HG03103 (cell line): Measurements from ENCODE around the gene ELK4.
A peak's percentile ranks its signal among the peaks of the same experiment; 100 is the strongest.
"Not testable (repeated sequence)": the region's sequence is repeated elsewhere in the genome, so short reads cannot be mapped to it uniquely, and the experiment has no call there.

ENCODE experiments used
- ATAC-seq: cut with Tn5 transposase; IDR thresholded peaks from one replicate; pipeline ENCODE4 v1.9.1; 2021; ENCODE audit warnings: low read depth; ENCODE audit not compliant: unreplicated experiment

Gene ELK4

DNA sequence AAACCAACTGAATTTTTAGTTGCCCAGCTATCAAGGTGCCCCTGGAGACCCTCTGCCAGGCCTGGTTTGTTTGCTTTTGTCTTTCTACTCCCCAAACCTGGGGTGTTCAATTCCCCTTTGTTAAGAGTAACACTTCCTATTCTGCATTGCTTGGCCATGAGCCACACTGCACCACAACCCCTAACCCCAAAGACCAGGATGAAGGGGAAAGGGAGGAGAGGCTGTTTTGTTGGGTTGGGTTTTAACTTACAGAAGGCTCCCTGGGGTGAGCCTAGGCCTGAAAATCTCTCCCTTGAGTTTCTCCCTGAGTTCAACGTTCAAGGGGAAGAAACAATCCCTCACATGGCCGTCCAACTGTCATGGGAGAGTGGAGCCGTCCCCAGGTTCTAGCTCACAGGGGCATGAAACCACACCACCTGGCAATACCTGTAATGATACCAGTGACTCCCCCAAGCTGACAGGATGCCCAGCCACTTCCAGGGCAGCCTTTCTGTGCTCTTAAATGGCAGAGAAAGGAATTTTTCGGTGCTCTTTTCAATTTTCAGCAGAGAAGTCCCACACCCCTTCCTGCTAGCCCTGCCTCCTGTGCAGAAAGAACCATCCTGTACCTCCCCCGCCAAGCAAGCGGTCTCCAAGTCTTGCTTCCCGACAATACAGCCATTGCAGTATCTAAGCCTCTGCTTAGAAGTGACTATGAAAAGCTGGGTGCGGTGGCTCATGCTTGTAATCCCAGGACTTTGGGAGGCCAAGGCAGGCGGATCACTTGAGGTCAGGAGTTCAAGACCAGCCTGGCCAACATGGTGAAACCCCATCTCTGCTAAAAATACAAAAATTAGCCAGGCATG is 33.6 kb upstream of the ELK4 start:
- ATAC-seq = no peak

DNA sequence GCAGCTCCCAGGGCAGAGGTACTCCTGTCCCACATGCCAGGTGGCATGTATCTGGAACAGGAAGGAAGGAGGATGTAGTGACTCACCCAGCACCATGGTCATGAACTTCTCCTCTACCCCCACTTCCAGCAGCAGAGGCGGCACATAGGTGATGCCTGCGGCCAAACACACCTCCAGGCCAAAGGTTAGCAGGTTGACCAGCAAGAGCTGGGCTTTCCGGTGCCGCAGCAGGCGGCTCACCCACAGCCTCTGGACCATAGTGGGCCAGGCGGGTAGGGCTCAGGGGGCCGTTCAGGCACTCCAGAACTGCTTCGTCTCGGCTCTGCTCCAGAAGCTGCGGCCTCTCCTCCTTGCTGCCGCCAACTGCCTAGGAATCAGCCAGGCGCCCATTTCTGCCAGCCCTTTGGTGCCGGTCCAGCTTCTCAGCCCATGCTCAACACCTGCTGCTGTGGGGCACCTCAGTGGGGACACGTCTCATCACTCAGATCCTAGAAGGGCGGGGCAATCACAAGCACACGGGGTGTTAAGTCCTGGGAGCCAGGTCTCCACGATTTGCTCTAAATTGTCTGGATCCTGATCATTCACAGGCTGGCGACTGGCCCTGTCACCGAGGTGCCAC is 32.7 kb upstream of the ELK4 start:
- no peak for ATAC-seq

DNA sequence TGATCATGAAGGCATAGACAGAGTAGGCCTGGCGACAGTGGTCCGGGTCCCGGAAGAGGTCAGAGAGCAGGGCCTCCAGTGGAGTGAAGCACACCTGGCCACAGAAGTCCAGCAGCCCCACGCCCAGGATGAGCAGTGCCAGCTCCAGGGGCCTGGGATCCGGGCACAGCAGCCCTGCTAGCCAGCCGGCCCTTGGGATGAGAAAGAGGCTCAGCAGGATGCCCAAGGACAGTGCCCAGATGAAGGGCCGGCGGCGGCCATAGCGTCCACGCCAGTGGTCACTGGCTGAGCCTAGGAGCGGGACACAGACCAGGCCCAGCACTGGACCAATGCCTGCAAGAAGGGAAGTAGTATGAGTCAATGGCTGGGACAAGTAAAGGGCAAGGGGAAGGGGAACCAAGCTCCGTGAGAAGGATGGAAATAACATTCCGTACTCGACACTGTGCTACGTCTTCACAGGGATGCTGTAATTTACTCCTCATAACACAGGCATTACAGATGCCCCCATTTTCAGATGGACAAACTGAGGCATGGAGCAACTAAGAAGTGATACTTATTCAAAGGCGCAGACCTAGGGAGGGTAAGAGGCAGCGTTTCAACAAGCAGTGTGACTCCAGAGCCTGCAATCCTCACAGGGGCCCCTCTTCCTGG is 31.6 kb upstream of the ELK4 start:
- no peak for ATAC-seq

DNA sequence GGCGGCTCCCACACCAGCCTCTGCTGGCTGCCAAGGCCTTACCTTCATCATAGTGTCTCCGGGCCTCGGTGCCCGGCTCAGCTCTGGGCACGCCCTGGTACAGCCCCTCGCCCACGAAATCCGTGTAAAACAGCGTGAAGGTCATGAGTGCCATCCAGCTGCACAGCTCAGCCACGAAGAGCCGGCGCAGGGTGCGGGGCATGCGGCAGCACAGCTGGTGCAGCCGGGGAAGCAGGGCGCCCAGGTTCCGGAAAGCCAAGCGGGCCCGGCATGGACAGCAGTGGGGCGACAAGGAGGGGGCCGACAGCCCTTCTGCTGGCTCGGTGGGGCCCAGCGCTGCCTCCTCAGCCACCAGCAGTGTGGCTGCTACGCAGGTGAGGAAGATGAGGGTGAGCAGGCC is 31.0 kb upstream of the ELK4 start:
- no peak for ATAC-seq

DNA sequence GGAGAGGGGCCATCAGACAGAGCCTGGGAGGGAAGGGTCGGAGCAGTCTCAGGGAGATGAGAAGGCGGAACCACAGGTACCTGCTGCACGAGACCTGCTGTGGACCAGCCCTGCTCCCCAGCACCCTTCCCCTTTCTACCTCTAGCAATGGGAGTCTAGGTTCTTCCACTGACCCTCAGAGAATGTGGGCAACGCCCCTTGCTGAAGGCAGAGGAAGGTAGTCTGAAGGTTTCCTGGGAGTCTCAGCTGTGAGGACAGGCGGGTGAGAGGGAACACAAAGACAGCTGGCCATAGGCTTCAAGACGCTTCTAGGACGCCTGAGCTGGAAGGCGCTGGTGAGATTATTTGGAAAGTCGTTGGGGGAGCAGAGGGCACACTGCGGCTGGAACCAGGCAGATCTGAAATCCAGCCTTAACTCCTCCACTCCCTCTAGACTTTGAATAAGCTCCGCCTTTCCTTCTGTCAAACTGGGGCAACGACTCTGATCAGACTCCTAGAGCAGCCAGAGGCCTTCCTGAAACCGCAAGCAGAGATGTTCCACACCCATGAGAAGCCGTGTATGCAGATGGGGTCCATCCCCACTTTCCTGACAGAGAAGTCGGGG is 30.4 kb upstream of the ELK4 start:
- ATAC-seq = no peak

DNA sequence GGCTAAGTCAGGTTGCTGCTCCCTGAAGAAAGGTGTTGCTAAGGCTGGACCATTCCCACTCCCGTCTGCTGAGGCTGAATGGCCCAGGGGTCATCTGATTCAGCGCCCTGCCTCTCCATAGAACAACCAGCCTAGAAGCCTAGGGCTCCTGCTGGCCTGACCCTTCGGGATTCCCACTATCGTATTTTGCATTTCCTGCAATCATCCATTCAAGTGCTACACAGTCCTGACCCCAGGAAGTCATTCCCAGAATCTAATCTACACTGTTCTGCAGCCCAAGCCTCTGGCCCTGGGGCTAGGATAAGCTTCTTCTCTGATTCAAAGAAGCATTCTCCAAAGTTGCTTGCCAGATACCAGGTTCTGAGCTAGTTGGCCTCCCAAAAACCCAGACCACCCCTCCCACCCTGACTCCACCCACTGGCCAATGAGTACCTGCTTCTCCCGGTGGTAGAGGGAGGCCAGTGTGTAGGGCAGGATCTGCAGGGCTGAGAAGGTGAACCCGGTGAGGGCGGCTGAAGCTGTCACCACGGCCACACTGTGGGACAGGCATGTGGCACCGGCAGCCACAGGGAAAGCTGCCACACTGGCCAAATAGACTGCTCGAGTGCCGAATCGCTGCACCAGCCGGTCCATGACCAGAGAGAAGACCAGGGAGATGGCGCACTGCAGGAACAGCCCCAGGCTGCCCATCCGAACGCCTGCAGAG is 29.8 kb upstream of the ELK4 start:
- ATAC-seq = no peak

DNA sequence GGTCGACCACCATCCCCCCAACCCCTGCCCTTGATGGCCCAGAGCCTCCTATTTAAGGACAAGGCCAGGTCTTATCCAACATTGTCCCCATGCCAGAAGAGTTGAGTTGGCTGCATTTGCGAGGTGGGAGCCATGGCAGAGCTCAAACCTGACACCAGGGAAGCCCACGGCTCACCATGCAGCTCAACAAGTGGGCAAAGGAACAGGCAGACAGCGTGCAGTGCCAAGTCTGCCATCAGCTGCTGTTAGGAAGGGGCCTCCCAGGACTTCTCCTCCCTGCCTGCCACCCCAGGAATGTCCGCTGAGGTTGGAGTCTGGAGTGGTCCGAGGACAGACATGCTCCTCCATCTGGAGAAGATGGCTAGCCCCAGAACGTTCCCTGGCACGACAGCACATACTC is 28.6 kb upstream of the ELK4 start:
- ATAC-seq = no peak

DNA sequence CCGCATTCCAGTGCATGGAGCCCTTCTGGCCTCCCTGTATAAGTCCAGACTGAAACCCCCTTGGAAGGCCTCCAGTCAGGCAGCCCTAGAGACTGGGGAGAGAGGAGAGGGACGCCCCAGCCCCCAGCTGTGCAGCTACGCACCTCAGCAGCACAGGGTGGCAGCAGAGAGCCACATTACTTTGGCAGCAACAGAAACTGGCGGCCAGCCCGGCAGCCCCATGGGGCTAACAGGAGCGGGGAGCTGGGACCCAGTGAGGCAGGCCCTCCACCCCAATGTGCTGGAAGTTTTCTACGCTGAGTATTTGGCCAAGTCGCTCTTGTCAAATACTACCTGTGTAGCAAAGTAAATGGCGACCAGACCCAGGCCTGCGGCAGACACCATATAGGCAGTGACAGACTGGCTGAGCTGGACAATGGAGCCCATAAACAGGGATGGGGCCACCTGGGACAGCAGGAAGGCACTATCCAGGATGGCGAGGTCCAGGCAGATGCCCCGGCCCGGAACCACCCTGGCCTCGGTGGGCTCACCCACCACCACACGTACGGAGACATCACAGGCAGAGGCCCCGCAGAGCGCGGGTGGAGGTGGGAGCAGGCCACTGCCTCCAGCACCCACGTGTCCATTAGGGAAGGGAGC is 27.3 kb upstream of the ELK4 start:
- peak; percentile 63 for ATAC-seq

DNA sequence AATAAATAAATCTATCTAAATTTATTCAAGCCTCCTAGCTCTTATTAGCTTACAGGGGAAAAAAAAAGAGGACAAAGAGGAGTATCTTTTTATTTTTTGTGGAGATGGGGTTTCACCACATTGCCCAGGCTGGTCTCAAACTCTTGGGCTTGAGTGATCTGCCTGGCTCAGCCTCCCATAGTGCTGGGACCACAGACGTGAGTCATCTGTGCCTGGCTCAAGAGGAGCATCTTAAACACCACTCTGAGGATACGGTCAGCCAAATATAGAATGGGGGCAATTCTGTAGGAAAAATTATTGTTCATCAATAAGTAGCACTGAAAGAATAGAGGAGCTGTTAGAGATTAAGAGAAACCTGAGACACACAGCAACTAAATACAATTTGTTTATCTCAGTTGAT is 24.4 kb upstream of the ELK4 start:
- ATAC-seq = no peak

DNA sequence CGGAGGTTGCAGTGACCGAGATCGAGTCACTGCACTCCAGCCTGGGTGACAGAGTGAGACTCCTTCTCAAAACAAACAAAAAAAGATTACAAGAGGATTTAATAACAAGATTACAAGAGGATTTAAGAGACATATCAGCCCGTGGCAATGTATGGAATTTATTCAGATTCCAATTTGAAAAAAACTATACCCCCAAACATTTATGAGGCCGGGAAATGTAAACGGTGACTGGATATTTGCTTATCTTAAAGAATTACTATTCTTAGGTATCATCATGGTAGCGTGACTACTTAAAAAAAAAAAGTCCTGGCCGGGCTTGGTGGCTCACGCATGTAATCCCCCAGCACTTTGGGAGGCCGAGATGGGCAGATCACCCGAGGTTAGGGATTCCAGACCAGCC is 21.2 kb upstream of the ELK4 start:
- no peak for ATAC-seq

DNA sequence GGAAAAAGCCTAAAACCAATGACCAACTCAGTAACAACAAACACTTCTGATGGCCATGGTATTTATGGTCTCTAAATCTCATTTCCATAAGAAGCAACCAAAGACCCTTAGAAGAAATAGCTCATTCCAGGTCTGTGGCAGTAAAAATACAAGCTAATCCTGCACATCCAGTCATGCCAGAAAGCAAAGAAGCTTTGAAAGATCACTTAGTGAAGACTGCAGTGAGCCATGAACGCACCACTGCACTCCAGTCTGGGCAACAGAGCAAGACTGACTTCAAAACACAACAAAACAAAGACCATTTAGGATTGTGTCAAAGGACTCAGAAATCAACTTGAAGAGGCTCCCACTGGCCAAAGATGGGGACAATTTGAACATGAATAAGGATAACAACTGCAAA is 18.4 kb upstream of the ELK4 start:
- no peak for ATAC-seq

DNA sequence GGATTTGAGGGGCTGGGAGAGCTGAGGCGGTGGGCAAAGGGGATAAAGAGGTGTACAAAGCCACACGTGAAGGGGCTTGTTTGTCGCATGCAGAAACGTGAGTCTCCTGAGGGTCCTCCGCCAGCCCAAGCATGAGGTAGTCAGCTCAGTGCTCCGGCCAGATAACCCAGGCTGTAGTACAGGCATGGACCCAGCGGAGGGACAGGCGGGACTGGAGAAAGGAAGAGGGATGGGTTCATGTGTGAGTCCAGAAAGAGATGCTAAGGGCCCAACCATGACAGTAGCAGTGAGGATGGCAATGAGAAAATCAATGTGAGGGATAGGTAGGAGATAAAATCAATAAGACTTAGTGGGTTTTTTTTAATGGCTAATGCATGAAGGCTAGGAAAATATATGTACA is 13.7 kb upstream of the ELK4 start:
- ATAC-seq = no peak

DNA sequence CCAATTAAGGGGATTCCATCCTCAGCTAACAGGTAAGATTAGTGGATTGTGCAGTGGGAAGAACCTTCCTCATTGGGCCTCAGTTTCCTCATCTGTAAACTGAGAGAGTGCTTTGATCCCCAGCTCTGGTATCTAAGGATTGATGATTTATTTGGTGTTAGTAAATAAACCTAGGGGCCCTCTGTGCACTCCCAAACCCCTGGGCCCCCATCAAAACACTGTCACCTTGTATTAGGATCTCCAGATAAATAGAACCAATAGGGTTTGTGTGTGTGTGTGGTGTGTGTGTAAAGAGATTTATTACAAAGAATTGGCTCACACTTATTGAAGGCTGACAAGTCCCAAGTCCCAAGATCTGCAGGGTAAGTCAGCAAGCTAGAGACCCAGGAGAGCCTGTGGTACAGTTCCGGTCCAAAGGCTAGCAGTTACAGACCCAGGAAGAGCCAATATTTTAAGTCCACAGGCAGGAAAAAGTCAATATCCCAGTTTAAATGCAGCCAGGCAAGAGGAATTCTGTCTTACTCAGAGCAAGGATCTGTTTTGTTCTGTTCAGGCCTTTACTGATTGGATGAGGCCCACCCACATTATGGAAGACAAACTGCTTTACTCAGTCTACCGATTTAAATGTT is 11.0 kb upstream of the ELK4 start:
- ATAC-seq = no peak

DNA sequence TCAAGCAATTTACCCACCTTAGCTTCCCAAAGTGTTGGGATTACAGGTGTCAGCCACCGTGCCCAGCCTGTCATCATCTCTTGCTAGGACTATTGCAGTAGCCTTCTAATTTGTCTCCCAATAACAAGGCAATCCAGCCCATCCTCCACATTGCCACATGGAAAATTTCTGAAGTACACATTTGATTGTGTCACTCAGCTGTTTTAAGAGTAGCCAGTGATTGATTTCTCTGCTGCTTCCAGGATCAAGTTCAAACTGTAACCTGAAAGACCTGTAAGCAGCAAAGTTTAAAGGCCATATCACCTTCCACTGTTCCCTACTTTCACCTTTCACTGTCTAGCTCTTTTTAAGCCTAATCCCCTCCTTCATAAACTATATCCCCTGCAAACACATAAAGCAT is 7.8 kb upstream of the ELK4 start:
- no peak for ATAC-seq

DNA sequence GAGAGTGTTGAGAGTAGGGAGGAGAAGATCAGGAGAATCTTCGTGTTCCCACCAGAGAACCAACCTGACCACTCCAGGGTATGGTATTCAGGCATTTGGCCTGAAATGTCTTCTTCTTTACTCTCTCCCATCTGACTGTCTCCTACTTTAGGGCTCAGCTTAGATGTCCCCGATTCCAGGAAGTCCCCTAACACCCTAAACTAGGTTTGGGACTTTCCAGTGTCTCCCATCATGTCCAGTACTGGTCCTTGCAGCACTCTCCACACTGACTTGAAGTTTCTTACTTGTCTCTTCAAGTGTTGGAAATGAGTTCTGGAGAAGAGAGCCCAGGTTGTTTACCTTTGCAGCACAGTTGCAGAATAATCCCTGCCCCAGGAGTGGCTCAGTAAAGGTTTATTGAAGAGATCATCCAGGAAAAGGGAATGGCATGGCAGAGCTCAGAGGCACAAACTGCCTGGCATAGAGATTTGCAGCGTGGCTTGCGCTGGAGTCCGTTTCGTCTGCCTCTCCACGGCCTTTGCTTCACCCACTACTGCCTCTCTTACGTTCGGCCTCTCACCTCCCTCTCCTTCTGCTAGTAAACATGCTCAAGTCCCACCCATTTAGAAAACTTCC is 6.2 kb upstream of the ELK4 start:
- no peak for ATAC-seq

DNA sequence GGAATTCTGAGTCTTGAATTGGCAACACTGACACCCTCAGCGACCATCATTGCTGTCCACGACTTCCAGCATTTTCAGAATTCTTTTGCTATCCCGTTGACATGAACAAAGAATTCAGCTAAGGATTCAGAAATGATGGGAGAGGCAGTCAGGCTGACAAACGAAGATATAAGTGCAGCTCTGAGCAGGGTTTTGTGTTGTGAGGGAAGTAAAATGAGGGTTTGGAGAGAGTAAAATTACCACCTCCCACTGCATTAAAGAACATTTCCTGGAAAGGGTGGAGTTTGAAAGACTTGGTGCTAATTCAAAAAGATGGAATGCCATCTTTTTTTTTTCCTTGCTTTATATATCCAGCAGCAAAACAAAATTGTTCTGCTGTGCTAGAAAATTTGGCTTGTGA is 4.9 kb upstream of the ELK4 start:
- ATAC-seq = no peak

DNA sequence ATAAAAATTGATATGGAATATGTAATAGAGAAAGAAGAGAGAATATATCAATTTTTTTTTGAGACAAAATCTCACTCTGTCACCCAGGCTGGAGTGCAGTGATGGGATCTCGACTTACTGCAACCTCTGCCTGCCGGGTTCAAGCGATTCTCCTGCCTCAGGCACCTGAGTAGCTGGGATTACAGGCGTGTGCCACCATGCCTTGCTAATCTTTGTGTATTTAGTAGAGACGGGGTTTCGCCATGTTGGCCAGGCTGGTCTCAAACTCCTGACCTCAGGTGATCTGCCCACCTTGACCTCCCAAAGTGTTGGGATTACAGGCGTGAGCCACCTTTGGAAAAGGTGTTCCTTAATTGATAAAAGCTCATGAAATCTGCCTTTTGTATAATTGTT is 4.3 kb upstream of the ELK4 start:
- ATAC-seq = not testable (repeated sequence)

DNA sequence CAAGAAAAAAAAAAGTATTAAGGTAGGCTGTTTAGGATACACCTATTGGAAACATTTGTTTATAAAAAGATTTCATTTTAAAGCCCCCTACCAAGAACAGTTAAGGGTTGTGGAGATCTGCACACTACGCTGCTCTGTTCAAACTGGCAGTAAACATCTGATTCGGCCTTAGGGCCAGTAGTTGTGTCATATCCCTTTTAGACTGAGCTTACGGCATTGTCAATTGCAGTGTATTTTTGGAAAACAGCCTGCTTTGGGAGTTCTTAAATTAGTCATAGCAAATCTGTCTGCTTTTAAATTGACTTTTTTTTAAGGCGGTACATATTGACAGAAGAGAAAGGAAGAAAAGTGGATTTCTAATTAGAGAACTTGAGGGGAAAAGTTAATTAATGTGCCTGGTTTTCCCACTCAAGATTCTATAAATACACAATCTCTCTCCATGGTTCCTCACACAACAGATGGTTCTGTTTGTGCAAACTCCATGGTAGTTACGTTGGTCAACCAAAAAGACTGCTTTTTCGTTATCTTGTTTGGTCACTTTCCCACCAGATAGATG is 1.7 kb upstream of the ELK4 start:
- no peak for ATAC-seq

DNA sequence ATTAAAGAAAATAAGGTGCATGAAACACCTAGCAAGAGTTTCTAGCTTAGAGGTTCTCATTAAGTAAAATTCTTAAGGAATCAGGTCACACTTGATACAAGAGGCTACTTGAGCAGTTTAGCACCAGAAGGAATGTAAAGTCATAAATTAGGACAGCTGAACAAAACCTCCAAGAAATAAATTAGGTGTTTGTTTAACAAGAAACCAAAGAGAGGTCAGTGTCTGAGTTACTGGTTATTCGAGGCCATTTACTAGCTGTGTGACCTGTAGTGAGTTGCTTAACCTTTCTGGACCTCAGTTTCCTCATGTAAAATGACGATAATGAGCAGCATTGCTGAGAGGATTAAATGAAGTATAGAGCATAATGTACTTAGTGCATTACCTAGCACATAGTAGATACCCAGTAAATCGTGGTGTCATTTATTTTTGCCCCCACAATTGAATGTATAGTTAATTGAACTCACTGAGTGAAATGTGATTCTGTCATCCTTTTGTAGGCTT is 908 bp upstream of the ELK4 start:
- no peak for ATAC-seq
